H1 (cell line): ENCODE data around the gene SLC27A6. TPM values are rescaled to one million over a fixed set of nuclear protein-coding genes. Genes with fewer than 3 reads are reported as not detected.

Source experiments
- CTCF ChIA-PET: fragments of 300-600 bp; sonication (Branson Sonifier 250); formaldehyde crosslinking; loops from one replicate; lab custom pipeline; 2021; ENCODE audit not compliant: partially characterized antibody; lab: Charles Lee
- POLR2A ChIA-PET: fragments of 300-600 bp; sonication (Branson Sonifier 250); formaldehyde crosslinking; loops from one replicate; lab custom pipeline; 2021; ENCODE audit warnings: inconsistent platforms; ENCODE audit not compliant: partially characterized antibody; lab: Charles Lee
- DNase-seq, 2 experiments: peaks; one replicate each; pipeline versions ENCODE4 v3.0.0 to v3.0.0-alpha.2; 2010 to 2022; ENCODE audit warnings: low spot score in 2 of 2, low read depth in 1 of 2, mixed read lengths in 1 of 2
- FAIRE-seq: peaks from 2 replicates; lab custom pipeline; 2011; peaks lifted over from hg19 to GRCh38; lab: Jason Lieb, UNC
- H2AFZ ChIP-seq: 2 replicates; pipeline ENCODE4 v1.8.1; 2012; ENCODE audit warnings: low read length, inconsistent platforms
- H2AK5ac ChIP-seq: 2 replicates; pipeline ENCODE4 v1.6.1; 2013; ENCODE audit warnings: low read depth, low read length
- H2BK120ac ChIP-seq: replicated peaks from 2 replicates; pipeline ENCODE3; 2013; ENCODE audit warnings: low read depth, low read length, inconsistent platforms
- H2BK12ac ChIP-seq: 2 replicates; pipeline ENCODE4 v1.6.1; 2013; ENCODE audit warnings: low read depth, low read length
- H2BK15ac ChIP-seq: 2 replicates; pipeline ENCODE4 v1.6.1; 2013; ENCODE audit warnings: low read length
- H2BK20ac ChIP-seq: 2 replicates; pipeline ENCODE4 v1.6.1; 2013; ENCODE audit warnings: low read length
- H2BK5ac ChIP-seq: 2 replicates; pipeline ENCODE4 v1.6.1; 2013; ENCODE audit warnings: low read depth, low read length
- H3K14ac ChIP-seq: 2 replicates; pipeline ENCODE4 v1.6.1; 2013; ENCODE audit warnings: inconsistent platforms; ENCODE audit not compliant: insufficient read length
- H3K18ac ChIP-seq: 2 replicates; pipeline ENCODE4 v1.6.1; 2013; ENCODE audit warnings: low read length; ENCODE audit errors: extremely low read depth
- H3K23ac ChIP-seq: 2 replicates; pipeline ENCODE4 v1.6.1; 2013; ENCODE audit warnings: inconsistent platforms; ENCODE audit not compliant: insufficient read length
- H3K23me2 ChIP-seq: 2 replicates; pipeline ENCODE4 v1.6.1; 2013; ENCODE audit warnings: low read depth, low read length
- H3K27ac ChIP-seq: 2 replicates; pipeline ENCODE4 v1.6.1; 2011; ENCODE audit warnings: low read depth, low read length, inconsistent platforms
- H3K27me3 ChIP-seq, 4 experiments: replicated peaks in 1 of 4; 1 replicate in 1 of 4; 2 replicates in 3 of 4; pipeline versions ENCODE4 v1.6.1 to v1.8.1; 2011 to 2013; ENCODE audit warnings: low read length in 3 of 4, mild to moderate bottlenecking in 3 of 4, inconsistent platforms in 2 of 4, mixed read lengths in 2 of 4, moderate library complexity in 1 of 4; ENCODE audit not compliant: control insufficient read depth in 3 of 4, insufficient read depth in 3 of 4; ENCODE audit errors: extremely low read depth in 1 of 4
- H3K36me3 ChIP-seq, 4 experiments: 2 replicates each; pipeline versions ENCODE4 v1.6.1 to v1.8.1; 2011 to 2013; ENCODE audit warnings: mild to moderate bottlenecking in 4 of 4, low read length in 3 of 4, moderate library complexity in 2 of 4, control low read depth in 1 of 4, inconsistent platforms in 1 of 4; ENCODE audit not compliant: insufficient read depth in 4 of 4, control insufficient read depth in 2 of 4
- H3K4ac ChIP-seq: replicated peaks from 2 replicates; pipeline ENCODE3; 2013; ENCODE audit warnings: low read length, low read depth, mixed read lengths, inconsistent platforms; ENCODE audit not compliant: insufficient read length
- H3K4me1 ChIP-seq, 4 experiments: replicated peaks in 1 of 4; 1 replicate in 1 of 4; 2 replicates in 3 of 4; pipeline versions ENCODE4 v1.6.1 to v1.8.1; 2011 to 2013; ENCODE audit warnings: low read length in 3 of 4, inconsistent platforms in 2 of 4, mixed read lengths in 1 of 4; ENCODE audit not compliant: insufficient read depth in 4 of 4, control insufficient read depth in 3 of 4
- H3K4me2 ChIP-seq, 2 experiments: 2 replicates each; pipeline versions ENCODE4 v1.6.1 to v1.8.1; 2011 to 2013; ENCODE audit warnings: low read depth in 2 of 2, low read length in 2 of 2, control low read depth in 1 of 2, inconsistent platforms in 1 of 2, mild to moderate bottlenecking in 1 of 2; ENCODE audit not compliant: insufficient read depth in 1 of 2
- H3K4me3 ChIP-seq, 4 experiments: fragments of 200-600, 300-600 bp in 1 of 4; sonication (generic), shearing (Covaris generic), sonication (Bioruptor Twin) in 1 of 4; 2 replicates each; pipeline versions ENCODE4 v1.5.1 to v1.8.1; 2011 to 2016; ENCODE audit warnings: low read length in 4 of 4, low read depth in 3 of 4, control low read depth in 2 of 4, inconsistent platforms in 2 of 4, mild to moderate bottlenecking in 2 of 4, mixed read lengths in 1 of 4, moderate library complexity in 1 of 4; ENCODE audit not compliant: insufficient read depth in 2 of 4; ENCODE audit errors: extremely low read depth in 1 of 4
- H3K56ac ChIP-seq: replicated peaks from 2 replicates; pipeline ENCODE3; 2013; ENCODE audit warnings: low read depth, mild to moderate bottlenecking, mixed read lengths, low read length, inconsistent platforms; ENCODE audit not compliant: insufficient read length
- H3K79me1 ChIP-seq: 2 replicates; pipeline ENCODE4 v1.6.1; 2013; ENCODE audit warnings: low read depth, low read length, control low read depth
- H3K79me2 ChIP-seq, 2 experiments: 2 replicates each; pipeline versions ENCODE4 v1.6.1 to v1.8.1; 2012 to 2013; ENCODE audit warnings: low read length in 2 of 2, mild to moderate bottlenecking in 2 of 2, inconsistent platforms in 1 of 2; ENCODE audit not compliant: insufficient read depth in 2 of 2, control insufficient read depth in 1 of 2
- H3K9ac ChIP-seq, 4 experiments: replicated peaks in 1 of 4; 1 replicate in 1 of 4; 2 replicates in 3 of 4; pipeline versions ENCODE4 v1.6.1 to v1.8.1; 2011 to 2013; ENCODE audit warnings: low read depth in 3 of 4, low read length in 3 of 4, control low read depth in 2 of 4, mild to moderate bottlenecking in 2 of 4, moderate library complexity in 2 of 4, inconsistent platforms in 1 of 4; ENCODE audit errors: extremely low read depth in 1 of 4
- H3K9me3 ChIP-seq, 2 experiments: 2 replicates each; pipeline versions ENCODE4 v1.6.1 to v1.8.1; 2012 to 2013; ENCODE audit warnings: mild to moderate bottlenecking in 2 of 2, moderate library complexity in 2 of 2, control low read depth in 1 of 2, inconsistent platforms in 1 of 2, low read depth in 1 of 2, low read length in 1 of 2, mixed read lengths in 1 of 2; ENCODE audit not compliant: insufficient read depth in 2 of 2
- H4K20me1 ChIP-seq, 2 experiments: replicated peaks in 1 of 2; 2 replicates each; pipeline versions ENCODE3 to v1.8.1; 2011 to 2013; ENCODE audit warnings: inconsistent platforms in 2 of 2, low read length in 2 of 2, mild to moderate bottlenecking in 1 of 2; ENCODE audit not compliant: insufficient read depth in 2 of 2, control insufficient read depth in 1 of 2
- H4K5ac ChIP-seq: 2 replicates; pipeline ENCODE4 v1.6.1; 2013; ENCODE audit warnings: low read length, low read depth, mixed read lengths, inconsistent platforms; ENCODE audit not compliant: insufficient read length
- H4K8ac ChIP-seq: 2 replicates; pipeline ENCODE4 v1.8.0; 2013; ENCODE audit warnings: mild to moderate bottlenecking, moderate library complexity, low read length, inconsistent platforms; ENCODE audit not compliant: insufficient read depth; ENCODE audit errors: extremely low read depth
- H4K91ac ChIP-seq: replicated peaks from 2 replicates; pipeline ENCODE3; 2013; ENCODE audit warnings: low read length, mixed read lengths, inconsistent platforms; ENCODE audit not compliant: insufficient read length
- ATF3 ChIP-seq: IDR thresholded peaks from 2 replicates; pipeline ENCODE4 v1.6.1; 2011; ENCODE audit warnings: low read depth, mild to moderate bottlenecking, low read length; ENCODE audit not compliant: insufficient read depth
- EGR1 ChIP-seq: IDR thresholded peaks from 2 replicates; pipeline ENCODE4 v1.6.1; 2011; ENCODE audit warnings: low read depth, low read length, borderline replicate concordance
- KDM1A ChIP-seq: fragments of 200-600, 300-600 bp; sonication (generic); IDR thresholded peaks from 2 replicates; pipeline ENCODE4 v1.7.1; 2016; ENCODE audit warnings: mild to moderate bottlenecking, low read length, borderline replicate concordance
- SIX5 ChIP-seq: IDR thresholded peaks from 2 replicates; pipeline ENCODE4 v1.6.1; 2011; ENCODE audit warnings: mild to moderate bottlenecking, low read depth, low read length
- SP4 ChIP-seq: IDR thresholded peaks from 2 replicates; pipeline ENCODE4 v1.6.1; 2012; ENCODE audit warnings: low read length, inconsistent platforms
- TEAD4 ChIP-seq: IDR thresholded peaks from 2 replicates; pipeline ENCODE4 v1.6.1; 2012; ENCODE audit warnings: low read depth, low read length, inconsistent platforms, mixed read lengths
- WGBS, 2 experiments: shearing (Covaris generic) in 1 of 2; methylation state at CpG; one replicate each; pipeline versions ENCODE4 v1.1.6 to v1.1.7; 2013 to 2015; ENCODE audit warnings: low lambda C conversion rate in 2 of 2, mixed read lengths in 2 of 2, inconsistent platforms in 1 of 2, low coverage in 1 of 2, missing lambda C conversion rate in 1 of 2; ENCODE audit not compliant: insufficient replicate concordance in 2 of 2, insufficient coverage in 1 of 2, insufficient read length in 1 of 2; ENCODE audit errors: extremely low coverage in 1 of 2, missing lambda C conversion rate in 1 of 2; 5-methylcytosine and 5-hydroxymethylcytosine counted together
- polyA plus RNA-seq, 7 experiments: library from polyadenylated mRNA; depleted of rRNA in 3 of 7; stranded (reverse) in 5 of 7; unstranded in 2 of 7; fragments of >200 nt in 5 of 7; fragments of 200-250 nt in 2 of 7; gene quantifications; 1 replicate in 5 of 7; 2 replicates in 1 of 7; 4 replicates in 1 of 7; pipeline versions ENCODE4 v1.2.1 to v1.2.3, GENCODE V29; 2011 to 2013; ENCODE audit warnings: missing spikeins in 2 of 7, mixed read lengths in 2 of 7
- total RNA-seq: library from RNA; stranded (reverse); fragmentation: NEBNext Ultra II Directional; extraction: Animal tissue kit (Norgen Biotek cat#: 25700); gene quantifications from 2 replicates; pipeline ENCODE4 v1.2.1, GENCODE V29; 2021

The SLC27A6 gene
- total and polyA plus RNA-seq, 2 of the 8 experiments (the other 6 are each of a cell fraction or from before 2014, with no cell fraction given), result 4.0 to 4.7 TPM

GRCh38 chr5:129061849-129062248 lies 96.6 kb downstream of the SLC27A6 start:
- DNase-seq (no peak), FAIRE-seq (no peak)
- Histone ChIP-seq H2BK5ac (no peak overlapping the region), H3K9ac (no peak overlapping the region), H4K8ac (no peak overlapping the region), H3K9me3 (no peaks in the 10 kb centered on the region), H2BK12ac (no peak overlapping the region), H3K18ac (no peak overlapping the region), H4K5ac (no peak overlapping the region), H3K23ac (no peak overlapping the region), H4K20me1 (no peaks in the 10 kb centered on the region), H3K79me1 (no peaks in the 10 kb centered on the region), H3K27me3 (no peaks in the 10 kb centered on the region), H3K79me2 (no peaks in the 10 kb centered on the region), H3K23me2 (no peaks in the 10 kb centered on the region), H2AK5ac (no peak overlapping the region), H3K27ac (no peak overlapping the region), H3K4me3 (no peak overlapping the region), H2AFZ (no peak overlapping the region)
- WGBS, 2 experiments, result 81% methylated on average over 2 of the region's 2 CpGs; no CpG with 5 or more reads in 1 of the 2 experiments
- POLR2A ChIA-PET, result no interaction called here
- CTCF ChIA-PET, result interaction anchor here (0.6 kb wide), 1 partner anchor 9 kb away, joined by 3 read pairs; no protein-coding TSS in a partner anchor
- TF ChIP-seq EGR1, result no peak
- no peak for TF ChIP-seq KDM1A
- no peak for TF ChIP-seq SP4
- TF ChIP-seq ATF3, result no peak
- no peak for TF ChIP-seq TEAD4
- no peak for TF ChIP-seq SIX5
- TF ChIP-seq, all 59 proteins: peak for 0
- H2BK120ac ChIP-seq, result no peak overlapping the region
- no peaks in the 10 kb centered on the region for H3K36me3 ChIP-seq
- H2BK20ac ChIP-seq, result no peak overlapping the region
- H3K4me2 ChIP-seq, result no peak overlapping the region
- H2BK15ac ChIP-seq, result no peak overlapping the region
- no peaks in the 10 kb centered on the region for H3K4me1 ChIP-seq
- no peak overlapping the region for H4K91ac ChIP-seq
- H3K56ac ChIP-seq, result no peak overlapping the region
- H3K4ac ChIP-seq, result no peak overlapping the region
- no peak overlapping the region for H3K14ac ChIP-seq
